H1 (cell line): ENCODE measurements around the gene SLC35A3. TPM values are rescaled to one million over a fixed set of nuclear protein-coding genes. Genes with fewer than 3 reads are reported as not detected.

Experiments
- CTCF ChIA-PET: fragments of 300-600 bp; sonication (Branson Sonifier 250); formaldehyde crosslinking; loops from one replicate; lab custom pipeline; 2021; ENCODE audit not compliant: partially characterized antibody; lab: Charles Lee
- POLR2A ChIA-PET: fragments of 300-600 bp; sonication (Branson Sonifier 250); formaldehyde crosslinking; loops from one replicate; lab custom pipeline; 2021; ENCODE audit warnings: inconsistent platforms; ENCODE audit not compliant: partially characterized antibody; lab: Charles Lee
- DNase-seq, 2 experiments: peaks; one replicate each; pipeline versions ENCODE4 v3.0.0 to v3.0.0-alpha.2; 2010 to 2022; ENCODE audit warnings: low spot score in 2 of 2, low read depth in 1 of 2, mixed read lengths in 1 of 2
- FAIRE-seq: peaks from 2 replicates; lab custom pipeline; 2011; peaks lifted over from hg19 to GRCh38; lab: Jason Lieb, UNC
- H2AFZ ChIP-seq: 2 replicates; pipeline ENCODE4 v1.8.1; 2012; ENCODE audit warnings: low read length, inconsistent platforms
- H2AK5ac ChIP-seq: 2 replicates; pipeline ENCODE4 v1.6.1; 2013; ENCODE audit warnings: low read depth, low read length
- H2BK120ac ChIP-seq: replicated peaks from 2 replicates; pipeline ENCODE3; 2013; ENCODE audit warnings: low read depth, low read length, inconsistent platforms
- H2BK12ac ChIP-seq: 2 replicates; pipeline ENCODE4 v1.6.1; 2013; ENCODE audit warnings: low read depth, low read length
- H2BK15ac ChIP-seq: 2 replicates; pipeline ENCODE4 v1.6.1; 2013; ENCODE audit warnings: low read length
- H2BK20ac ChIP-seq: 2 replicates; pipeline ENCODE4 v1.6.1; 2013; ENCODE audit warnings: low read length
- H2BK5ac ChIP-seq: 2 replicates; pipeline ENCODE4 v1.6.1; 2013; ENCODE audit warnings: low read depth, low read length
- H3K14ac ChIP-seq: 2 replicates; pipeline ENCODE4 v1.6.1; 2013; ENCODE audit warnings: inconsistent platforms; ENCODE audit not compliant: insufficient read length
- H3K18ac ChIP-seq: 2 replicates; pipeline ENCODE4 v1.6.1; 2013; ENCODE audit warnings: low read length; ENCODE audit errors: extremely low read depth
- H3K23ac ChIP-seq: 2 replicates; pipeline ENCODE4 v1.6.1; 2013; ENCODE audit warnings: inconsistent platforms; ENCODE audit not compliant: insufficient read length
- H3K23me2 ChIP-seq: 2 replicates; pipeline ENCODE4 v1.6.1; 2013; ENCODE audit warnings: low read depth, low read length
- H3K27ac ChIP-seq: 2 replicates; pipeline ENCODE4 v1.6.1; 2011; ENCODE audit warnings: low read depth, low read length, inconsistent platforms
- H3K27me3 ChIP-seq, 4 experiments: replicated peaks in 1 of 4; 1 replicate in 1 of 4; 2 replicates in 3 of 4; pipeline versions ENCODE4 v1.6.1 to v1.8.1; 2011 to 2013; ENCODE audit warnings: low read length in 3 of 4, mild to moderate bottlenecking in 3 of 4, inconsistent platforms in 2 of 4, mixed read lengths in 2 of 4, moderate library complexity in 1 of 4; ENCODE audit not compliant: control insufficient read depth in 3 of 4, insufficient read depth in 3 of 4; ENCODE audit errors: extremely low read depth in 1 of 4
- H3K36me3 ChIP-seq, 4 experiments: 2 replicates each; pipeline versions ENCODE4 v1.6.1 to v1.8.1; 2011 to 2013; ENCODE audit warnings: mild to moderate bottlenecking in 4 of 4, low read length in 3 of 4, moderate library complexity in 2 of 4, control low read depth in 1 of 4, inconsistent platforms in 1 of 4; ENCODE audit not compliant: insufficient read depth in 4 of 4, control insufficient read depth in 2 of 4
- H3K4ac ChIP-seq: replicated peaks from 2 replicates; pipeline ENCODE3; 2013; ENCODE audit warnings: low read length, low read depth, mixed read lengths, inconsistent platforms; ENCODE audit not compliant: insufficient read length
- H3K4me1 ChIP-seq, 4 experiments: replicated peaks in 1 of 4; 1 replicate in 1 of 4; 2 replicates in 3 of 4; pipeline versions ENCODE4 v1.6.1 to v1.8.1; 2011 to 2013; ENCODE audit warnings: low read length in 3 of 4, inconsistent platforms in 2 of 4, mixed read lengths in 1 of 4; ENCODE audit not compliant: insufficient read depth in 4 of 4, control insufficient read depth in 3 of 4
- H3K4me2 ChIP-seq, 2 experiments: 2 replicates each; pipeline versions ENCODE4 v1.6.1 to v1.8.1; 2011 to 2013; ENCODE audit warnings: low read depth in 2 of 2, low read length in 2 of 2, control low read depth in 1 of 2, inconsistent platforms in 1 of 2, mild to moderate bottlenecking in 1 of 2; ENCODE audit not compliant: insufficient read depth in 1 of 2
- H3K4me3 ChIP-seq, 4 experiments: fragments of 200-600, 300-600 bp in 1 of 4; sonication (generic), shearing (Covaris generic), sonication (Bioruptor Twin) in 1 of 4; 2 replicates each; pipeline versions ENCODE4 v1.5.1 to v1.8.1; 2011 to 2016; ENCODE audit warnings: low read length in 4 of 4, low read depth in 3 of 4, control low read depth in 2 of 4, inconsistent platforms in 2 of 4, mild to moderate bottlenecking in 2 of 4, mixed read lengths in 1 of 4, moderate library complexity in 1 of 4; ENCODE audit not compliant: insufficient read depth in 2 of 4; ENCODE audit errors: extremely low read depth in 1 of 4
- H3K56ac ChIP-seq: replicated peaks from 2 replicates; pipeline ENCODE3; 2013; ENCODE audit warnings: low read depth, mild to moderate bottlenecking, mixed read lengths, low read length, inconsistent platforms; ENCODE audit not compliant: insufficient read length
- H3K79me1 ChIP-seq: 2 replicates; pipeline ENCODE4 v1.6.1; 2013; ENCODE audit warnings: low read depth, low read length, control low read depth
- H3K79me2 ChIP-seq, 2 experiments: 2 replicates each; pipeline versions ENCODE4 v1.6.1 to v1.8.1; 2012 to 2013; ENCODE audit warnings: low read length in 2 of 2, mild to moderate bottlenecking in 2 of 2, inconsistent platforms in 1 of 2; ENCODE audit not compliant: insufficient read depth in 2 of 2, control insufficient read depth in 1 of 2
- H3K9ac ChIP-seq, 4 experiments: replicated peaks in 1 of 4; 1 replicate in 1 of 4; 2 replicates in 3 of 4; pipeline versions ENCODE4 v1.6.1 to v1.8.1; 2011 to 2013; ENCODE audit warnings: low read depth in 3 of 4, low read length in 3 of 4, control low read depth in 2 of 4, mild to moderate bottlenecking in 2 of 4, moderate library complexity in 2 of 4, inconsistent platforms in 1 of 4; ENCODE audit errors: extremely low read depth in 1 of 4
- H3K9me3 ChIP-seq, 2 experiments: 2 replicates each; pipeline versions ENCODE4 v1.6.1 to v1.8.1; 2012 to 2013; ENCODE audit warnings: mild to moderate bottlenecking in 2 of 2, moderate library complexity in 2 of 2, control low read depth in 1 of 2, inconsistent platforms in 1 of 2, low read depth in 1 of 2, low read length in 1 of 2, mixed read lengths in 1 of 2; ENCODE audit not compliant: insufficient read depth in 2 of 2
- H4K20me1 ChIP-seq, 2 experiments: replicated peaks in 1 of 2; 2 replicates each; pipeline versions ENCODE3 to v1.8.1; 2011 to 2013; ENCODE audit warnings: inconsistent platforms in 2 of 2, low read length in 2 of 2, mild to moderate bottlenecking in 1 of 2; ENCODE audit not compliant: insufficient read depth in 2 of 2, control insufficient read depth in 1 of 2
- H4K5ac ChIP-seq: 2 replicates; pipeline ENCODE4 v1.6.1; 2013; ENCODE audit warnings: low read length, low read depth, mixed read lengths, inconsistent platforms; ENCODE audit not compliant: insufficient read length
- H4K8ac ChIP-seq: 2 replicates; pipeline ENCODE4 v1.8.0; 2013; ENCODE audit warnings: mild to moderate bottlenecking, moderate library complexity, low read length, inconsistent platforms; ENCODE audit not compliant: insufficient read depth; ENCODE audit errors: extremely low read depth
- H4K91ac ChIP-seq: replicated peaks from 2 replicates; pipeline ENCODE3; 2013; ENCODE audit warnings: low read length, mixed read lengths, inconsistent platforms; ENCODE audit not compliant: insufficient read length
- ASH2L ChIP-seq: fragments of 200-600, 300-600 bp; sonication (generic); IDR thresholded peaks from one replicate; pipeline ENCODE4 v1.7.1; 2017; ENCODE audit warnings: low read length
- BRCA1 ChIP-seq: IDR thresholded peaks from 2 replicates; pipeline ENCODE4 v1.6.1; 2012; ENCODE audit warnings: low read depth, low read length, improper control_type of control experiment
- CHD1 ChIP-seq: IDR thresholded peaks from 2 replicates; pipeline ENCODE4 v1.6.1; 2012; ENCODE audit warnings: low read depth, low read length, improper control_type of control experiment
- CTBP2 ChIP-seq: IDR thresholded peaks from 2 replicates; pipeline ENCODE4 v1.7.0; 2011; ENCODE audit warnings: borderline replicate concordance, mild to moderate bottlenecking, moderate library complexity, mixed read lengths, low read length; ENCODE audit not compliant: insufficient read depth, insufficient read length
- EGR1 ChIP-seq: IDR thresholded peaks from 2 replicates; pipeline ENCODE4 v1.6.1; 2011; ENCODE audit warnings: low read depth, low read length, borderline replicate concordance
- EP300 ChIP-seq, 2 experiments: IDR thresholded peaks; 1 replicate in 1 of 2; 2 replicates in 1 of 2; pipeline ENCODE4 v1.6.1; 2011 to 2012; ENCODE audit warnings: low read depth in 2 of 2, low read length in 2 of 2, mild to moderate bottlenecking in 2 of 2, borderline replicate concordance in 1 of 2, inconsistent platforms in 1 of 2, moderate library complexity in 1 of 2
- HDAC2 ChIP-seq, 2 experiments: fragments of 300-600 bp in 1 of 2; sonication (generic) in 1 of 2; IDR thresholded peaks; 2 replicates each; pipeline ENCODE4 v1.6.1; 2011 to 2012; ENCODE audit warnings: low read depth in 2 of 2, low read length in 2 of 2, mild to moderate bottlenecking in 2 of 2, moderate library complexity in 2 of 2, borderline replicate concordance in 1 of 2, inconsistent platforms in 1 of 2
- POLR2A ChIP-seq, 2 experiments: IDR thresholded peaks; 1 replicate in 1 of 2; 2 replicates in 1 of 2; pipeline ENCODE4 v1.6.1; 2011; ENCODE audit warnings: low read depth in 2 of 2, low read length in 2 of 2, mild to moderate bottlenecking in 2 of 2; ENCODE audit errors: control extremely low read depth in 1 of 2
- POU5F1 ChIP-seq: IDR thresholded peaks from 2 replicates; pipeline ENCODE4 v1.6.1; 2011; ENCODE audit warnings: low read depth, mild to moderate bottlenecking, low read length, moderate library complexity
- SP2 ChIP-seq: IDR thresholded peaks from 2 replicates; pipeline ENCODE4 v1.6.1; 2012; ENCODE audit warnings: mild to moderate bottlenecking, low read length, inconsistent platforms
- SRF ChIP-seq: IDR thresholded peaks from 2 replicates; pipeline ENCODE4 v1.6.1; 2011; ENCODE audit warnings: mild to moderate bottlenecking, low read depth, low read length, moderate library complexity
- USF2 ChIP-seq: IDR thresholded peaks from 2 replicates; pipeline ENCODE4 v1.6.1; 2011; ENCODE audit warnings: low read length, improper control_type of control experiment
- WGBS, 2 experiments: shearing (Covaris generic) in 1 of 2; methylation state at CpG; one replicate each; pipeline versions ENCODE4 v1.1.6 to v1.1.7; 2013 to 2015; ENCODE audit warnings: low lambda C conversion rate in 2 of 2, mixed read lengths in 2 of 2, inconsistent platforms in 1 of 2, low coverage in 1 of 2, missing lambda C conversion rate in 1 of 2; ENCODE audit not compliant: insufficient replicate concordance in 2 of 2, insufficient coverage in 1 of 2, insufficient read length in 1 of 2; ENCODE audit errors: extremely low coverage in 1 of 2, missing lambda C conversion rate in 1 of 2; 5-methylcytosine and 5-hydroxymethylcytosine counted together
- polyA plus RNA-seq, 7 experiments: library from polyadenylated mRNA; depleted of rRNA in 3 of 7; stranded (reverse) in 5 of 7; unstranded in 2 of 7; fragments of >200 nt in 5 of 7; fragments of 200-250 nt in 2 of 7; gene quantifications; 1 replicate in 5 of 7; 2 replicates in 1 of 7; 4 replicates in 1 of 7; pipeline versions ENCODE4 v1.2.1 to v1.2.3, GENCODE V29; 2011 to 2013; ENCODE audit warnings: missing spikeins in 2 of 7, mixed read lengths in 2 of 7
- total RNA-seq: library from RNA; stranded (reverse); fragmentation: NEBNext Ultra II Directional; extraction: Animal tissue kit (Norgen Biotek cat#: 25700); gene quantifications from 2 replicates; pipeline ENCODE4 v1.2.1, GENCODE V29; 2021

Gene SLC35A3
- total and polyA plus RNA-seq, 2 of the 8 experiments (the other 6 are each of a cell fraction or from before 2014, with no cell fraction given): 3.0 to 13.8 TPM

GRCh38 chr1:100070201-100070939 is 100.6 kb downstream of the SLC35A3 start:
- Histone ChIP-seq H3K27me3 (no peaks in the 10 kb centered on the region), H2BK5ac (no peak overlapping the region), H3K4ac (no peak overlapping the region), H4K91ac (no peak overlapping the region), H3K9me3 (no peaks in the 10 kb centered on the region), H3K23me2 (no peaks in the 10 kb centered on the region; the same call in 1 of the 2 replicates), H4K5ac (no peak overlapping the region), H3K56ac (no peak overlapping the region), H3K27ac (no peak overlapping the region), H4K20me1 (peaks cover 0 to 5% of the 10 kb centered on the region in 2 experiments), H2BK120ac (no peak overlapping the region), H3K79me1 (no peaks in the 10 kb centered on the region), H2BK15ac (no peak overlapping the region), H3K4me3 (no peak overlapping the region), H2AFZ (no peak overlapping the region), H3K18ac (no peak overlapping the region), H3K4me1 (no peaks in the 10 kb centered on the region), H2AK5ac (no peak overlapping the region), H3K23ac (no peak overlapping the region), H2BK12ac (no peak overlapping the region), H3K14ac (no peak overlapping the region), H2BK20ac (no peak overlapping the region), H3K4me2 (no peak overlapping the region), H3K9ac (no peak overlapping the region), H4K8ac (no peak overlapping the region), H3K79me2 (no peaks in the 10 kb centered on the region), H3K36me3 (peaks cover 4 to 62% (median 28%) of the 10 kb centered on the region in 4 experiments)
- DNase-seq: no peak
- no peak for FAIRE-seq
- POLR2A ChIA-PET: no interaction called here
- CTCF ChIA-PET: interaction anchor here (0.5 to 1.8 kb wide), 3 partner anchors 28 to 390 kb away, joined by 4 to 9 read pairs (median 4); no protein-coding TSS in a partner anchor
- WGBS, 2 experiments: 92% methylated on average over 5 of the region's 5 CpGs; no CpG with 5 or more reads in 1 of the 2 experiments
- TF ChIP-seq SP2: no peak
- TF ChIP-seq EP300 (IDR thresholded peaks at IDR 0.05; ENCODE audit: borderline replicate concordance in 1 of 2, low read depth in 2 of 2, low read length in 2 of 2): no peak
- no peak for TF ChIP-seq CTBP2
- no peak for TF ChIP-seq EGR1
- TF ChIP-seq POLR2A (IDR thresholded peaks at IDR 0.05; ENCODE audit: control extremely low read depth in 1 of 2, low read depth in 2 of 2, low read length in 2 of 2): no peak
- TF ChIP-seq BRCA1: no peak
- TF ChIP-seq SRF: no peak
- no peak for TF ChIP-seq POU5F1
- TF ChIP-seq ASH2L: no peak
- TF ChIP-seq USF2: no peak
- TF ChIP-seq CHD1: no peak
- TF ChIP-seq HDAC2 (IDR thresholded peaks at IDR 0.05; ENCODE audit: borderline replicate concordance in 1 of 2, low read depth in 2 of 2, low read length in 2 of 2): no peak
